ENCODE results near the gene STK16.
"Not testable (repeated sequence)": the region's sequence is repeated elsewhere in the genome, so short reads cannot be mapped to it uniquely, and the experiment has no call there.

The STK16 gene, protein sequence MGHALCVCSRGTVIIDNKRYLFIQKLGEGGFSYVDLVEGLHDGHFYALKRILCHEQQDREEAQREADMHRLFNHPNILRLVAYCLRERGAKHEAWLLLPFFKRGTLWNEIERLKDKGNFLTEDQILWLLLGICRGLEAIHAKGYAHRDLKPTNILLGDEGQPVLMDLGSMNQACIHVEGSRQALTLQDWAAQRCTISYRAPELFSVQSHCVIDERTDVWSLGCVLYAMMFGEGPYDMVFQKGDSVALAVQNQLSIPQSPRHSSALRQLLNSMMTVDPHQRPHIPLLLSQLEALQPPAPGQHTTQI

DNA sequence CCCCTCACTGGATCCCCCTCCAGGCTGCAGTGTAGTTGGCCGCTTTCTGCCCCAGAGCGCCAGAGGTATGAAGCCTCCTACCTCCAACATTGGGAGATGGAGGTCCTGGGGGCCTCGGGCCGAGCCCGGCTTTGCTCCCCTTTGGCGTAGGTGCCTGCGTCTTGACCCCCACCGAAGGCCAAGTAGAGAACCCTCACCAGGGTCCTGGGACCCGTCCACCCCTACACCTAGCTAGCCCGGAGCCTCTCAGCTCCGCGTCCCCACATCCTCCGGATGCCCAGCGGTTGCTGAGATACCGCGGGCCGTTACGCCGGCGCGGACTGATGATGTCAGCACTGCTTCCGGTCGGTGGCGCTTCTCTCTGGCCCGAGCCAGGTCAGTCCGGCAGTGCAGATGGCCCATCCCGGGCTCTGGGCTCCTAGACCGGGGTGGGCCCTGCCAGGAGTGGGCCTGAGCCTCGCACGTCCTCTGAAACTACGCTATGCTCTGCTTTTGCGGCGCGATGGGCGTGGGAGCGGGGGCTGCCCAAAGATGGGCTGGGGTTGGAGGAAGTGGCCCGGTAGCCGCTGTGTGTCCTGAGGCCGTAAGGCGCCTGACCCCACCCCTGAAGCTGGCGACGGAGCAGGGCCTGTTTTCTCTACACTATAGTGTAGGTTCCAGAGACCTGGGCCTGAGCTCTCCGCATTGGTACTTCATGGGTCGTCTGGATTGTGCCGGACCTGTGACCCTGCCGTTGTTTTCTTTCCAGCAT lies at the start of gene STK16, which contains the start of gene GLB1L:
STK16 (plus strand) TSS at position 332 of the 751 bp plus-strand sequence. CDS start 521 bp downstream, outside the sequence.
GLB1L (minus strand) TSS at position 297 of the 751 bp plus-strand sequence. CDS start 1,871 bp downstream, outside the sequence.
- peak; percentile 89 for DNase-seq

DNA sequence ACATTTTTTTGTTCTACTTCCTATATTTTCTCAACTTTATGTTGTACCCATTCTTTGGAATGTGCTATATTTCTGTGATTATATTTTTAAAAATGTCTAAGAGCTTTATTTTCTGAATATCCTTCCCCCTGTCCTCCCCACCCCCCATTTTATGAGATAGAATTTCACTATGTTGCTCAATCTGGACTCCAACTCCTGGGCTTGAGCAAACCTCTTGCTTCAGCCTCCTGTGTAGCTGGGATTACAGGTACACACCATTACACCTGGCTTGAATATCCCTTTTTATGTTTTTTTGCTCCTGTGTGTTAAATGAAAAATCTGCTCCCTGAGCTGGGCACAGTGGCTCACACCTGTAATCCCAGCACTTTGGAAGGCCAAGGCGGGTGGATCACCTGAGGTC lies 47.9 kb upstream of the STK16 start:
- DNase-seq, result no peak

DNA sequence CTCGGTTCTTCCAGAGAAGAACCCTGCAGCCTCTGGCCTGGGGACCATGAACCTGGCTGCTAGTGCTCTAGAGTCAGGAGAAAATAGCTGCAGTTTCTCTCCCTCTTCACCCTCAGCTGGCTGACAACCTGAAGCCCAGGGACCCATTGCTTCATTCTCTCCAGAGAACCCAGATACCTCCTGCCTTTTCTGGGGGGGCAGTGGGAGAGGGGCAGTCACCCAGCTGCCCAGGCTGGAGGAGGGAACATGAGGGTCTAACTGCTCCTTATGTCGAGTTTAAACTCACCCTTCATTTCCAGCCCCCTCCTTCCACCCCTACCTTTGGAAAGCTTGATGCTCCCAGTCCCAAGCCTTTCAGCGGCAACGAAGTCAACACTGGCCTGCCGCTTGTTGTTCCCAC lies 46.3 kb upstream of the STK16 start:
- no peak for DNase-seq

DNA sequence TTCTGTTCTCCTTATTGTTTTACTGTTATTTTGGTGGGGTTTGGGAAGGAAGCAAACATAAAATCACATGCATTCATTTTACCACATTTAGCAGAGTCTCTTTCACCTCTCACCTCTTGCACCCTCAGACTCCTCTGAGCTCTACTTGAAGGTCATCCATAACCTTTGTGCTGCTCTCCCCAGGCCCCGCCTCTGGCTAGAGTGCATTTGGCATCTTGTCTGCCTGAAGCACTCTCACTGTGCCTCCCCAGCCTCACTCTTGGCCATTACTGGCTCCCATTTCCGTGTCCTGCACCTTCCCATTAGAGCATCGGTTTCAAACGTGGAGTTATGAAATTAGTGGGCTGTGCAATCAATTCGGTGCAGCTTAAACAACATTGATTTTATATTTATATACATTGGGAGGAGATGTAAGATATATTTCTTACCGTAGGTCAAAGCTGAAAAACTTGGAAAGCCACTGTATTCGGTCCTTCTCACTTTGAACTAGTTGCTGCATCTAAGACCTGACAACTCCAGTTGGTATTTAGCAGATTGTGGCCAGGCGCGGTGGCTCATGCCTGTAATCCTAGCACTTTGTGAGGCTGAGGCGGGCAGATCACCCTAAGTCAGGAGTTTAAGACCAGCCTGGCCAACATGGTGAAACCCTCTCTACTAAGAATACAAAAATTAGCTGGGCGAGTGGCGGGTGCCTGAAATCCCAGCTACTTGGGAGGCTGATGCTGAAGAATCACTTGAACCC lies 45.6 kb upstream of the STK16 start:
- no peak for DNase-seq

DNA sequence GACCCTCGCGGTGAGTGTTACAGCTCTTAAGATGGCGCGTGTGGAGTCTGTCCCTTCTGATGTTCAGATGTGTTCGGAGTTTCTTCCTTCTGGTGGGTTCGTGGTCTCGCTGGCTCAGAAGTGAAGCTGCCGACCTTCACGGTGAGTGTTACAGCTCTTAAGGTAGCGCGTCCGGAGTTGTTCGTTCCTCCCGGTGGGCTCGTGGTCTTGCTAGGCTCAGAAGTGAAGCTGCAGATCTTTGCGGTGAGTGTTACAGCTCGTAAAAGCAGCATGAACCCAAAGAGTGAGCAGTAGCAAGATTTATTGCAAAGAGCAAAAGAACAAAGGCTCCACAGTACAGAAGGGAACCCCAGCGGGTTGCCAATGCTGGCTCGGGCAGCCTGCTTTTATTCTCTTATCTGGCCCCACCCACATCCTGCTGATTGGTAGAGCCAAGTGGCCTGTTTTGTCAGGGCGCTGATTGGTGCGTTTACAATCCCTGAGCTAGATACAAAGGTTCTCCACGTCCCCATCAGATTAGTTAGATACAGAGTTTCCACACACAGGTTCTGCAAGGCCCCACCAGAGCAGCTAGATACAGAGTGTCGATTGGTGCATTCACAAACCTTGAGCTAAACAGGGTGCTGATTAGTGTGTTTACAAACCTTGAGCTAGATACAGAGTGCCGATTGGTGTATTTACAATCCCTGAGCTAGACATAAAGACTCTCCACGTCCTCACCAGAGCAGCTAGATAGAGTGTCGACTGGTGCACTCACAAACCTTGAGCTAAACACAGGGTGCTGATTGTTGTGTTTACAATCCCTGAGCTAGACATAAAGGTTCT lies 44.6 kb upstream of the STK16 start:
- DNase-seq, result peak; percentile 60

DNA sequence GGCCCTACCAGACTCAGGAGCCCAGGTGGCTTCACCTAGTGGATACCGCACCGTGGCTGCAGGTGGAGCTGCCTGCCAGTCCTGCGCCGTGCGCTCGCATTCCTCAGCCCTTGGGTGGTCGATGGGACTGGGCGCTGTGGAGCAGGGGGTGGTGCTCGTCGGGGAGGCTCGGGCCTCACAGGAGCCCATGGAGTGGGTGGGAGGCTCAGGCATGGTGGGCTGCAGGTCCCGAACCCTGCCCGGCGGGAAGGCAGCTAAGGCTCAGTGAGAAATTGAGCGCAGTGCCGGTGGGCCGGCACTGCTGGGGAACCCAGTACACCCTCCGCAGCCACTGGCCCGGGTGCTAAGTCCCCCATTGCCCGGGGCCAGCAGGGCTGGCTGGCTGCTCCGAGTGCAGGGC lies 43.9 kb upstream of the STK16 start:
- not testable (repeated sequence) for DNase-seq

DNA sequence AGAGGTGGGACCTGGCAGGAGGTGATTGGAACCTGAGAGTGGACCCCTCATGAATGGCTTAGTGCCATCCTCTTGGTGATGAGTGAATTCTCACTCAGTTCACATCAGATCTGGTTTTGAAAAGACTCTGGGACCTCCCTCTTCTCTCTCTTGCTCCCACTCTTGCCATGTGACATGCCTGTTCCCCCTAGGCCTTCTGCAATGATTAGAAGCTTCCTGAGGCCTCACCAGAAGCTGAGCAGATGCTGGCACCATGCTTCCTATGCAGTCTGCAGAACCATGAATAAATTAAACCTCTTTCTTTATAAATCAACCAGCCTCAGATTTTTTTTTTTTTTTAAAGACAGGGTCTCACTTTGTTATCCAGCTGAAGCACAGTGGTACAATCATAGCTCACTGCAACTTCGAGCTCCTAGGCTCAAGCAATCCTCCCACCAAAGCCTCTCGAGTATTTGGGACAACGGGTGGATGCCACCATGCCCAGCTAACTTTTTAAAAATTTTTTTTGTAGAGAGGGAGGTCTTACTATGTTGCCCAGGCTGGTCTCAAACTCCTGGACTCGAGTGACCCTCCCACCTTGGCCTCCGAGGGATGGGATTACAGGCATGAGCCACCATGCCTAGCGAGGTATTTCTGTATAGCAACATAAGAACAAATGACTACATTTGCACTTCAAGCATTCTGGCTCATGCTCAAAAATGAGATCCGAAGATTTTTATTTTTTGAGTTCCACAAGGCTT lies 40.7 kb upstream of the STK16 start:
- DNase-seq, result no peak

DNA sequence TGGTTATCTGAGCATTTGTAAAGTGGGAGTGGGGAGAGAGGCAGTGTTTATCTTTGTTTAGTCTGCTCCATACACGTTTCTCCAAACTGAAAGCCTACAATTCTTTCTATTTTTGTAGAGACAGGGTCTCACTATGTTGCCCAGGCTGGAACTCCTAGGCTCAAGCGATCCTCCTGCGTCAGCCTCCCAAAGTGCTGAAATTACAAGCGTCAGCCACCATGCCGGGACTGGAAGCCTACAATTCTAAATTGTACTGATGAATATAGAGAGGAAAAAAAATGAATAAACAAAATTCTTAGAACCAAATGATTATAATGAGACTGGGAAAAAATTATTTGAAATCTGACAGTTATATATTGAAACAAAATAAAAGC lies 40.1 kb upstream of the STK16 start:
- DNase-seq, result no peak

DNA sequence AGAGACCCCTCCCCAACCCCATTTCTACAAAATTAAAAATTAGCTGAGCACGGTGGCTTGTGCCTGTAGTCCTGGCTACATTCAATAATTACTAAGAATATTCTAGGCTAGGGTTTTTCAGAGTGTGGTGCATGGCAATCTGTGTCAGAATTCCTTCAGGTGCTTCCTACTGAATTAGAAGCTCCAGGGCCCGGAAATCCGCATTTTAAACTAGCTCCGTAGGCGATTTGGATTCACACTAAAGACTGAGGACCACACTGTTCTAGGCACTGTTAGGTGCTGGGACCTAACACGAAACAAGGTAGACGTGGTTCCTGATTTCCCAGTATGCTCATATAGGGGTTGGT lies 39.3 kb upstream of the STK16 start:
- DNase-seq, result no peak

DNA sequence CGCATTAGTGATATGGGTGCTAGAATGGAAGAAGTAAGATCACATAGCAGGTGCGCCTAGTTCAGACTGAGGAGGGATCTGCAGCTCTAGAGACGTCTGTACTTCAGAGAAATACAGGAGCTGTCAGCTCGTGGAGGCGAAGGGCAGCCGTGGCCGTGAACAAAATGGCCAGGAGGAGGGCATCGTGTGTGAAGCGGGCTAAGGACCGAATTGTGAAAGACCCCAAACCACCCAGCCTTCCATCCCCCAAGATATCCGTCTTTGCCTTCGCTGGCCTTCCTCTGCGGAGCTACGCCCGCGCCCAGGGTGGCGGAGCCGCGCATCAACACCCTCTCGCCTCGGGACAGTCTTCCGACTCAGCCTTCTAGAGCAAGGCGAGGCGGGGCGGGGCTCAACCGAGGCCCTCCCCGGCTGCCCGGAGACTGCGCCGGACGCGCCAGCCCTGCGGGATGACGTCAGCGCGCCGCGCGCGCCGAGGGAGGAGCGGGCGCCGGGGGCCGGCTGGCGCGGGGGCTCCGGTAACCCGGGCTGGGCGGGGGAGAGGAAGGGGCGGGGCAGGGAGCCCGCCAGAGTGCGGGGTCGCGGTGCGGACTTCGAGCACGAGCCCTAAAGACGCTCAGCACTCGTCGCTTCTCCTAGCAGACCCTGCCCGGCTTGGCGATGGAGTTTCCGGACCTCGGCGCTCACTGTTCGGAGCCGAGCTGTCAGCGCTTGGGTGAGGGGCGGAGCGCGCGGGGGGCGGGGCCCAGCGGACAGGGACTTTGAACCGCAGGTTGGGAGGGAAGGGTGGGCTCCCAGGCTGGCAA lies 38.7 kb upstream of the STK16 start, which contains the start of gene ZFAND2B:
ZFAND2B (plus strand) TSS at position 455 of the 806 bp plus-strand sequence; CDS start at position 661, 206 bp downstream.
- DNase-seq, result peak; percentile 96

DNA sequence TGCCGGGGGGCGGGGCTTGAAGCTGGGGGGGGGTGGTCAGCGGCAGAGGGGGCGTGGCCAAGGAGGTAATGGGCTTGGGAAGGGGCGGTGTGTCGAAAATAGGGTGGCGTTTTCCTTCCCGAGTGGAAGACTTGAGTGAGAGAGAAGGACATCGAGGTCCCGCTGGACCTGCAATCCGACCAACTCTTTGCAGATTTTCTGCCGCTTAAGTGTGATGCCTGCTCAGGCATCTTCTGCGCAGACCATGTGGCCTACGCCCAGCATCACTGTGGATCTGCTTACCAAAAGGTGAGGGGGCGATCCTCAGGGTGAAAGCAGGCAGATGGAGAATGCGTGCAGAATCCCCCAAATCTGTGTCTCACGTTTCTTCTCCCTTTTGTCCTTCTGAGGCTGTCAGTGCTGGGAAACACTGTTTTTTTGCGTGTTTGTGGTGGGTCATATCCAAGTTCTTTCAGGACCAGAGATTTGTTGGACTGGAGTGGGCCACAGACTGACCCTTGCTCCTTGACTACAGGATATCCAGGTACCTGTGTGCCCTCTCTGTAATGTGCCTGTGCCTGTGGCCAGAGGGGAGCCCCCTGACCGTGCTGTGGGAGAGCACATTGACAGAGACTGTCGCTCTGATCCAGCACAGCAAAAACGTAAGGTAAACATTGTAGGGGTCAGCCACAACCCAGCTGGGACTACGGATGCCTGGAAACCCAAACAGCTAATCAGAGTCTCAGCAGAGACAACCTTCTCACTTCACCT lies 38.0 kb upstream of the STK16 start:
- DNase-seq, result no peak

DNA sequence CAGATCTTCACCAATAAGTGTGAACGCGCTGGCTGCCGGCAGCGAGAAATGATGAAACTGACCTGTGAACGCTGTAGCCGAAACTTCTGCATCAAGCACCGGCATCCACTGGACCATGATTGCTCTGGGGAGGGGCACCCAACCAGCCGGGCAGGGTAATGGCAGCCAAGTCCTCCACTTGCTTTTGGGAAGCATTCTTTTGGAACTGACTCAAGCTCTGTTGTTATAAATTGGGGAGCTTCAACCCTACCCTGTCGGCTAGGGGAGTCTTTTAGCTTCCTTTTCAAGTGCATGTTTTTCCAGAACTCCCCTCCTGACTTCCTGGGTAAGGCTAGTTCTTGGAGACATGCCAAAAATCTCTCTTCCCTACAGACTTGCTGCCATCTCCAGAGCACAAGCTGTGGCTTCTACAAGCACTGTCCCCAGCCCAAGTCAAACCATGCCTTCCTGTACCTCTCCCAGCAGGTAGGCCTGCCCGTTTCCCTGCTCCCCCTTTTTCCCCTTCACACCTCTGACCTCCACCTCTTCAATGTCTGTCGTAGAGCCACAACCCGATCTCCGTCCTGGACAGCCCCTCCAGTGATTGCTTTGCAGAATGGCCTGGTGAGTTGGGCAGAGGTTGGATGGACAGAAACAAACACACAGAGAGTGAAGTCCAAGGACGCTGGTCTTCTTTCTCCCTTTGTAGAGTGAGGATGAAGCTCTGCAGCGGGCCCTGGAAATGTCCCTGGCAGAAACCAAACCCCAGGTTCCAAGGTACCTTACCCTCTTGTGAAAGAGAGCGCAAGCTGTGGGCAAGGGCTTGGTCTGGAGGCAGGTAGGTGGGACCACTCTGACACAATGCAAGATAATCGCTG lies 37.2 kb upstream of the STK16 start:
- no peak for DNase-seq

DNA sequence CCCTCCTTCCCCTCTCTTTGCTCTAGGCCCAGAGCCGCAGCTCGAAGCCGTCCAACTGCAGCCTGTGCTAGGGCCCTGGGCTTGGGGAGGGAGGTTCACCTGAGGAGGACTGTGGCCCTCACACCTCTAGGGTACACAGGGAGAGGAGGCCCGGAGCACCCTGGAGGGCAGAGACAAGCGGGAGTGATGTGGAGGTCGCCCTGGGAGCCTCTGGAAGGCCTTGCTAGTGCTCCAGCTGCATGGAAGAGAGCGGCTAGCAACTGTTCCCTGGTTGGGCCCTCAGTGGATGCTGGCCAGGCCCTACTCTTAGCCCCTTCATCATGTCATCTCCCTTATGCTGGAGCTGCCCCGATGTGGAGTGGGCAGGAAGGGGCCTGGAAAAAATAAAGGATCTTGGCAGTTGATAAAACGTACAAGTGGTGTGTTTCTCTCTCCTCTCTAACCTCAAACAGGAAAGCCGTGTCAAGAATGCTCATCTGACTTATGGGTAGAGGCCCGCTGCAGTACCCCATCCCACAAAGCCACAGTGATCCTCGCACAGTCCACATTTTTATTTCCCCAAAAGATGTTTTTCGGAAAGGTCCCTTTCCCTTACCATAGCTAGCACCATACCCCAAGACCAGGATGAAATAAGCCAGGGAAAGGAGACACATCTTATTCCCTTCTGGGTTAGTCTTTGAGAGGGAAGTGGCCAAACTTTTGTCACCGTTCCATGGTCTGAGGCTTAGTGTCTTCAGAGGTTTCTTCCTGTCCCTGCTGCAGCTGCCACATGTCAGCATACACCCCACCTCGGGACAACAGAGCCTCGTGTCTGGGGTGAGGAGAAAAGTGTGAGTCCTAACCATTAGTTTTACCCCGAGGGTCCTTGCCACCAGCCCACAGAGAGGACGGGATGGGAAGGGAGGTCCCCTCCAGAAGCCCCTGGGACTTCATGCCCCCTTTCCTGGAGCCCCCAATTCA lies 35.8 kb upstream of the STK16 start:
- no peak for DNase-seq

DNA sequence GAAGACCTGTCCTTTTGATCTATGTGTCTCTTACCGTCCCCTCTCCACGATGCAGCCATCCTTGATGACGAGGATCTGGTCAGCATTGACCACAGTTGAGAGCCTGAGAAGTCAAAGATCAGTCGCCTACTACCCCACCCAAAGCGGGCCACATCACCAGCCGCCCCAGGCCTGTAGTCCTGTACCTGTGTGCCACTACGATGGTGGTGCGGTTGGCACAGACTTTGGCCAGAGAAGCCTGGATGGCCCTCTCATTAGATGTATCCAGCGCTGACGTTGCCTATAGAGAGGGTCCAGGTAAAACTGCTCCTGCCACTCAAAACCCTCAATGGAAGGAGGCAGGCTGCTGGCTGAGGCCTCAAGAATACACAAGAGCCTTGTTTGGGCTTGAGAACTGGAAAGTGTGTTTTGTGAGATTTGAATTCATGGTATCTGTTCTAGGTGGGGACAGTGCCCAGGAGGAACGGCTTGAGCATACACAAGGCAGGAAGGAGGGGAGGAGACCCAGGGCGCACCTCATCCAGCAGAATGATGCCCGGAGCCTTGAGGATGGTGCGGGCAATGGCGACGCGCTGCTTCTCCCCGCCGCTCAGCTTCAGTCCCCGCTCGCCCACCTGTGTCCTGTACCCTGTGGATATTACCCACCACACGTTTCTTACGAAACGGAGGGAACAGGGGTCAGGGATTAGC lies 34.9 kb upstream of the STK16 start:
- no peak for DNase-seq

DNA sequence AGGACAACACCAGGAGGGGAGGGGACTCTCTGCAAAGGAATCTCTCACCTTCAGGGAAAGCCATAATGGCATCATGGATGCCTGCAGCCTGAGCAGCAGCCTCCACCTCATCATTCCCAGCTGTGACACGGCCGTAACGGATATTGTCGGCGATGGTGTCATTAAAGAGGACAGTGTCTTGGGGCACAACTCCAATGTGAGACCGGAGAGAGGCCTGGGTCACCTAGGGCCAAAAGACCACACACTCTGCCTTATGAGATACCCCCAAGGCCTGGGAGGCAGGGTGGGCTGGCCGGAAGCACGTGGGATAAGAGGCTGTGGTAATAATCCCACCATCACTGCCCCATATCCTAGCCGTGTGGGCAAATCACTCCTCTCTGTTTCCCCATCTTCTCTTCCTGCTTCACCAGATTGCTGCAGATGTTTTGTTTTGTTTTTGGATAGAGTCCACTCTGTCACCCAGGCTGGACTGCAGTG lies 34.4 kb upstream of the STK16 start:
- DNase-seq, result no peak

DNA sequence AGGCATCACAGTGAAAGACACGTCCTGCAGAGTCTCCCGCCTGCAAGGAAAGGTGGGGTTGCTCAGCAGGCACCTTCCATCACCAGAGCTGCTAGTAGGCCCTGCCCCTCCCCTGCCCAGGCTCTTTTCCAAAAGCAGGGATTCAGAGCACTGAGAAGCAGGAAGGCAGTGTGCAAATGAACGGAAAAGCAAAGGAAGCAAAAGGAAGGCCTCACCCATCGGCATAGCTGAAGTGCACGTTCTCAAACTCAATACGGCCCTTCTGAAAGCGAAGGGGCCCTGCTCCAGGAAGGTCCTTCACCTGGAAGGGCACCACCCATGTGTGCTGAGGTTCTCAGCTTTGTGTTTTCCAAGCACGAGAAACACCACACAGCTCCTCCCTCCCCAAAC lies 32.3 kb upstream of the STK16 start:
- no peak for DNase-seq

DNA sequence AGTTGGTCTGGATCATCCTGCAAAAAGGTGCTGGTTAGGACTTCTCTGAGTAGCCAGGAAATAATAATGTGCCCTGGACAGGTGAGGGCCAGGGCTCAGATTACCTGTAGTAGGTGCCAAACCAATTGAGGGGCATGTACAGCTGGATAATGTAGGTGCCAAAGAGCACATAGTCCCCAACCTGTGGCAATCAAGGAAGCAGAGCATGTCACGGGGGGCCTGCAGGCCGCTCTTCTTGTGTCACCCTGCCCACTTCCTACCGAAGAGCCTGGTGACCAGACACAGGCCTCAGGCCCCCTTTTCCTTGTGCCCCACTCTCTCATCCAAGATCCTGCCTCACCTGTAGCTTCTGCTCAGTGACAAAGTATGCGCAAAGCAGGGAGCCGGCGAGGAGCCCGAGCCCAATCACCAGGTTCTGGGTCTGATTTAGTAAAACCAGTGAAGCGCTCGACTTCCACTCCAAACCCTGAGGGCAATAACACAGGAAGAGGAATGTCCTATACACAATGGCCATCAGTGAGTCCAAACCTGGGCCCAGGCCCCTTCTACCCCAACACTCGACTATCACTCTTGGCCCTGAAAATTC lies 31.7 kb upstream of the STK16 start:
- DNase-seq, result no peak
